Osteocyte (in vitro differentiated cells): ENCODE measurements around the gene PCDHB6. TPM values are rescaled to one million over a fixed set of nuclear protein-coding genes. Genes with fewer than 3 reads are reported as not detected.
"Not testable (repeated sequence)": the region's sequence is repeated elsewhere in the genome, so short reads cannot be mapped to it uniquely, and the experiment has no call there.

Experiments
- DNase-seq: peaks from one replicate; pipeline ENCODE4 v3.0.0; 2021; ENCODE audit warnings: mixed read lengths; ENCODE audit not compliant: unreplicated experiment; ENCODE audit errors: extremely low spot score
- H3K27ac Mint-ChIP-seq: one replicate; pipeline ENCODE4 v1.8.0; 2021; ENCODE audit warnings: mild to moderate bottlenecking, mixed read lengths; ENCODE audit not compliant: unreplicated experiment
- H3K27me3 Mint-ChIP-seq: one replicate; pipeline ENCODE4 v1.8.0; 2021; ENCODE audit warnings: mixed read lengths; ENCODE audit not compliant: unreplicated experiment
- H3K36me3 Mint-ChIP-seq: one replicate; pipeline ENCODE4 v1.8.0; 2021; ENCODE audit warnings: mixed read lengths; ENCODE audit not compliant: unreplicated experiment
- H3K4me1 Mint-ChIP-seq: one replicate; pipeline ENCODE4 v1.8.0; 2021; ENCODE audit warnings: mixed read lengths; ENCODE audit not compliant: unreplicated experiment
- H3K4me3 Mint-ChIP-seq: one replicate; pipeline ENCODE4 v1.8.0; 2021; ENCODE audit warnings: mild to moderate bottlenecking, moderate library complexity, mixed read lengths; ENCODE audit not compliant: unreplicated experiment
- H3K9me3 Mint-ChIP-seq: one replicate; pipeline ENCODE4 v1.8.0; 2021; ENCODE audit warnings: mixed read lengths; ENCODE audit not compliant: unreplicated experiment
- CTCF ChIP-seq: fragments of 200-600 bp; sonication (generic); IDR thresholded peaks from 2 replicates; pipeline ENCODE4 v1.5.0; 2021; ENCODE audit warnings: antibody characterized with exemption, mild to moderate bottlenecking, moderate library complexity
- long read RNA-seq: library from polyadenylated mRNA; unstranded; transcript quantifications from one replicate; pipeline ENCODE4 v2.0.0, GENCODE V29; 2021
- total RNA-seq: library from RNA; stranded (reverse); gene quantifications from 2 replicates; pipeline ENCODE4 v1.2.1, GENCODE V29; 2021

PCDHB6 gene
- total RNA-seq, result 1.4 and 1.6 TPM in 2 replicates
- long read RNA-seq, result 0 reads

GRCh38 chr5:141149812-141150211, at the start of gene PCDHB6:
Gene PCDHB6 (plus strand): TSS chr5:141150057. CDS start chr5:141150258, 201 bp downstream.
- Mint-ChIP-seq H3K27ac (no peak within 1 kb of the TSS), H3K4me3 (no peak within 1 kb of the TSS), H3K36me3 (peaks cover 21% of the 10 kb centered on the region), H3K27me3 (no peaks in the 10 kb centered on the region), H3K9me3 (peaks cover 38% of the 10 kb centered on the region), H3K4me1 (no peaks in the 10 kb centered on the region)
- no peak for TF ChIP-seq CTCF
- DNase-seq, result no peak

GRCh38 chr5:141100243-141100805, 49.5 kb upstream of the PCDHB6 start, which contains the start of gene PCDHB3:
Gene PCDHB3 (plus strand): TSS chr5:141100473. CDS start chr5:141100650, 177 bp downstream.
- no peak for TF ChIP-seq CTCF
- DNase-seq, result no peak
- H3K9me3 Mint-ChIP-seq, result peaks cover 20% of the 10 kb centered on the region
- no peak within 1 kb of the TSS for H3K27ac Mint-ChIP-seq
- no peak within 1 kb of the TSS for H3K4me3 Mint-ChIP-seq
- H3K36me3 Mint-ChIP-seq, result peaks cover 65% of the 10 kb centered on the region
- peaks cover 2% of the 10 kb centered on the region for H3K4me1 Mint-ChIP-seq
- H3K27me3 Mint-ChIP-seq, result no peaks in the 10 kb centered on the region

- peaks cover 27% of the 10 kb centered on the region for H3K9me3 Mint-ChIP-seq
- no peak for TF ChIP-seq CTCF
- no peaks in the 10 kb centered on the region for H3K4me1 Mint-ChIP-seq
- no peak overlapping the region for H3K4me3 Mint-ChIP-seq
- DNase-seq, result no peak
- H3K36me3 Mint-ChIP-seq, result peaks cover 66% of the 10 kb centered on the region
- no peak overlapping the region for H3K27ac Mint-ChIP-seq
- H3K27me3 Mint-ChIP-seq, result no peaks in the 10 kb centered on the region
Observed at GRCh38 chr5:141101059-141101458, 48.8 kb upstream of the PCDHB6 start.

- not testable (repeated sequence) for H3K4me3 Mint-ChIP-seq, H3K27ac Mint-ChIP-seq, DNase-seq, H3K27me3 Mint-ChIP-seq, H3K4me1 Mint-ChIP-seq
- peaks cover 70% of the 10 kb centered on the region for H3K36me3 Mint-ChIP-seq
- peaks cover 34% of the 10 kb centered on the region for H3K9me3 Mint-ChIP-seq
Observed at GRCh38 chr5:141102070-141102469, 47.8 kb upstream of the PCDHB6 start.

GRCh38 chr5:141102471-141102870, 47.4 kb upstream of the PCDHB6 start:
- H3K4me1 Mint-ChIP-seq, H3K27ac Mint-ChIP-seq, DNase-seq, H3K4me3 Mint-ChIP-seq, H3K27me3 Mint-ChIP-seq: not testable (repeated sequence)
- peaks cover 69% of the 10 kb centered on the region for H3K36me3 Mint-ChIP-seq
- H3K9me3 Mint-ChIP-seq, result peaks cover 38% of the 10 kb centered on the region

- DNase-seq, result no peak
- Mint-ChIP-seq H3K27ac (no peak overlapping the region), H3K4me3 (no peak overlapping the region), H3K36me3 (peaks cover 62% of the 10 kb centered on the region), H3K9me3 (peaks cover 32% of the 10 kb centered on the region), H3K4me1 (no peaks in the 10 kb centered on the region), H3K27me3 (no peaks in the 10 kb centered on the region)
- no peak for TF ChIP-seq CTCF
Observed at GRCh38 chr5:141105350-141105749, 44.5 kb upstream of the PCDHB6 start.
